HG03196 (cell line): ENCODE results near the gene TMCC1.
A peak's percentile ranks its signal among the peaks of the same experiment; 100 is the strongest.

Experiments
- ATAC-seq: cut with Tn5 transposase; IDR thresholded peaks from one replicate; pipeline ENCODE4 v1.9.1; 2021; ENCODE audit not compliant: unreplicated experiment

The TMCC1 gene

DNA sequence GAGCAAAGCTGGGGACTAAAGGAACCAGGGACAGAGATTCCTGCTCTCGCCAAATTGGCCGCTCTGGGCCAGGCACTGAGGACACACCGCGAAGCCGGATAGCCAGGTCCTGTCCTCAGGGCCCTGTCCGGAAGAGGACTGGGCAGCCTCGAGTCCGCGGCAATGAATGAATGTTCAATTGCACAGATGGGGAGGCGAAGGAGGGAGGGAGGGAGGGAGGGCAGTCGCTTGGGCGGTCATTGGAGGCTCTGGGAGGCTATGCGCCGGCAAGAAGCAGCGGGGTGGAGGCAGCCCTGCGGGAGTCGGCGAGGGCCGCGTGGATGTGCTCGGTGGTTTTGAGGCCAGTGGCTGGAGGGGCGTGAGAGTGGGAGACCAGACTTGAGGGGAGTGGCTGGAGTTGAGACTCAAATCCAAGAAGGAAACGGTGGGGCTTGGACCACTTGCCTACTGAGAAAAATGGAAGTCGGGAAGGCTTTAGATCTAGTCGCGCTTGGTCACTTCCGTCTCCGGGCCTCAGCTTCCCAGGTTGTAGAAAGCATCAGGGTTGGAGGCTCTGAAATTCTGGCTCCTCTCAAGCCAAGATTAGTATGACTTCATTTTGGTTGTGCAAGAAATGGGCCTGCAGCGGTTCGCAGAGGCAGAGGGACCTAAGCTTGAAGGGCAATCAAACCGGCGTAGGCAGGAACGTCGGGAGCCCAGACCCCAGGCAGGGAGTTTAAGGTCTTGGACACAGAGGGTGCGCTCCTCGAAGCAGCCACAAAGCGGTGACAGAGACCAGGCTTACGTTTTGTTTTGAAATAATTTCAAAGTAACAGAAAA lies 266.0 kb downstream of the TMCC1 start:
- peak; percentile 38 for ATAC-seq

- peak; percentile 94 for ATAC-seq
Measured at GRCh38 chr3:129626744-129627349, 266.7 kb downstream of the TMCC1 start.

DNA sequence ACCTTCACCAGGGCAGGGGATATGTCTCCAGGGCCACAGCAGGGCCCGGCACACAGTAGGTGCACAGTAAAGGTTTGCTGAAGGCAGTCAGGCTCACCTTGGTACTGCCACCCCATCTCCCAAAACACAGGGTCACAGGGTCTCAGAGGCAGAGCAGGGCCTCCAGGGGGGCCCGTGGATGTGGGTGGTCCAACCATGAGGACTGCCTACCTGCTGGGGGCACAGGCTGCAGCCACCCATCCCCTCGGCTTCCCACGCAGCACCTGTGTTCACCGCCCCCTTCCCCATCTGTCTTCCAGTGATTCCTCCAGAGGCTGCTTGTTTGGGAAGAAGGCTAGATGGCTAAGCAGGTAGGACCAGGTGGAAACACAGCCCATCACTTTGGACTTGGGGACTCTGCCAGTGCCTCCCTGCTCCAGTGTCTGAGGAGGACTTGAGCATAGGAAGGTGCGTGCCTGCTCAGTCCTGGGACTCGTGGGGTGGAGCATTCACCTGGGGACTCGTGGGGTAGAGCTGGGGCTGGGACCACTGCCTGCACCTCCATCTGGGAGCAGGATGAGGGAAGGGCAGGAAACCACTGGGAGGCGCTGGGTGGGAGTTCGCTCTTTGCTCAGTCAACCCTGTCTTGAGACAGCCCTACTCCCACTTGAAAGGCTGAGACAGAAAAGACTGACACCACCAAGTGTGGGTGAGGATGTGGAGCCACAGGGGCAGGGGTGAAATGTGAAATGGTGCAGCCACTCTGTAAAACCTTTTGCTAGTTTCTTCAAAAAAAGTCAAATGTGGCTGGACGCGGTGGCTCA lies 268.2 kb downstream of the TMCC1 start:
- ATAC-seq, result no peak

GRCh38 chr3:129624347-129625071 lies 269.0 kb downstream of the TMCC1 start:
- no peak for ATAC-seq

DNA sequence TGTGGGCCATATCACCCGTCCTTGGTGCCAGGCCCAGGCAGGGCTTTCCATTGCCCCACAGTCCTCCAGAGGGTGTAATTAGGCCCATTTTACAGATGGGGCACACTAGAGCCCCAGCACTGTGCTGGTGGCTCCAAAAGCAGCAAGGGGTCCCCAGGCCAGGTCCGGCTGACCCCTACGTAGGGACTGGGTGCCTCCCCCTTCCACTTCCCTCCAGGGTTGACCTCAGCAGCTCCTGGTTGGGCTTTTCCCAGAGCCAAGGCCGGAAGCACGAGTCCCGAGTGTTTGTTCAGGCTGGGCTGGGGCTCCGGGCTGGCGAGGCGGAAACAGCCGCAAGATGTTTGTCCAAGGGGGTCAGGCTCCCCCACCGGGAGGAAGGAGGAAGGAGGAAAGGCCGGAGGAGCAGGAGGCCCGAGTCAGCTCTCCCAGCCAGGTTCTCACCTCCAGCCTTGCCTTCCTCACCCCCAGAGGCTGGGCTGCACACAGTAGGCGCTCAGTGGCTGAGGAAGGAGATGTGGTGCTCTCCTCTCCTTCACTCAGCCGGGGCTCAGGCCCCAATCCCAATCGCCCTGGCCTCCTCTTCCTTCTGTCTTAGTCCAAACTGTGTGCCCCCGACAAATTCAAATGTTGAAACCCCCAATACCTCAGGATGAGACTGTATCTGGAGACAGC lies 269.9 kb downstream of the TMCC1 start:
- no peak for ATAC-seq

- ATAC-seq, result no peak
Measured at GRCh38 chr3:129622933-129623332, 270.6 kb downstream of the TMCC1 start.

DNA sequence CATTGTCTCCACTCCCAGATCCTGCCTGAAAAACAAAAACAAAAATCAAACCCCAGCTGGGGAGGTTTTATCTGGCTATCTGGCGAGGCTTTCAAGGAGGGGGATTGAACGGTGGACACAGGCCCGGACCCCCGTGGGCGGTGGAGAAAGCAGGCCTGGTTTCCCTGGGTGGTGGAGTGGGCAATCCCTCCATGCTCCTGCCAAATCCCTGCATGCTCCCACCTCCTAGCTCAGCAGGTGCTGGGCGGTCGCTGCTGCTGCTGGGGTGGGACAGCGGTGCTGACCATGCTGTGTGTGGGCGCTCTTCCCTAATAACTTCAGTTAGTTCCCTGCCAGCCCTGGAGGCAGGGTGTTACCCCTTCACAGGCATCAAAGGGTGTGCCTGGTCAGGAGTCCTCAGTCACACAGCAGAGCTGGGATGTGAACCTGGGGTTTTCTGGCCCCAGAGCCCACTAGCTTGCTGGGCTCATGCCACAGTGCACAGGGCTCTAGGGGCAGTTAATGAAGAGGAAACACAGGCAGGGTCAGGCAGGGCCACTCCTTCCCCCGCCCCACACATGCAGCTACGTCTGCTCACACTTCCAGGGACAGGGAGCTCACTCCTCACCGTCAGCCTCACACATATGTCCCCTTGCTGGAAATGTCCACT lies 271.2 kb downstream of the TMCC1 start:
- ATAC-seq, result no peak

GRCh38 chr3:129621626-129622225 lies 271.8 kb downstream of the TMCC1 start:
- no peak for ATAC-seq

GRCh38 chr3:129620828-129621559 lies 272.5 kb downstream of the TMCC1 start:
- ATAC-seq, result no peak

DNA sequence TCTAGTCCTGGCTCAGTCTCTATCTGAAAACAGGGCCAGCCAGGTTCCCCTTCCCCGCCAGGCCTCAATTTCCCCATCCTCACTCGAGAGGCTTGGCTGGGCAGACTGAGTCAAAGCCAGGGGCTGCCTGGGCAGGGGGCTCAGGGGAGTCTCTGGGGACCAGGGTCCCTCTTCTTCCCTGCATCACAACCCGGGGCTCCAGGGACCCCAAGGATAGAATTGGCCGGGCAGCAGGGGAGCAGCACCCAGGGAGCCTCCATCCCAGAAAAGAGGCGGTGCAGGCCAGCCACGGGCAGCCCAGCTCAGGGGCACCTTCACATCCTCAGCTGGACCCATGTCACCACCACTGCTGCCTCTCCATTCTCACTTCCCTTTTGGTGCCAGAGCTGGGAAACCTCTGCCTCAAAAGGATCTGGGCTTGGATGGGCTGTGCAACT lies 273.8 kb downstream of the TMCC1 start:
- no peak for ATAC-seq

GRCh38 chr3:129618901-129619671 lies 274.4 kb downstream of the TMCC1 start:
- no peak for ATAC-seq

DNA sequence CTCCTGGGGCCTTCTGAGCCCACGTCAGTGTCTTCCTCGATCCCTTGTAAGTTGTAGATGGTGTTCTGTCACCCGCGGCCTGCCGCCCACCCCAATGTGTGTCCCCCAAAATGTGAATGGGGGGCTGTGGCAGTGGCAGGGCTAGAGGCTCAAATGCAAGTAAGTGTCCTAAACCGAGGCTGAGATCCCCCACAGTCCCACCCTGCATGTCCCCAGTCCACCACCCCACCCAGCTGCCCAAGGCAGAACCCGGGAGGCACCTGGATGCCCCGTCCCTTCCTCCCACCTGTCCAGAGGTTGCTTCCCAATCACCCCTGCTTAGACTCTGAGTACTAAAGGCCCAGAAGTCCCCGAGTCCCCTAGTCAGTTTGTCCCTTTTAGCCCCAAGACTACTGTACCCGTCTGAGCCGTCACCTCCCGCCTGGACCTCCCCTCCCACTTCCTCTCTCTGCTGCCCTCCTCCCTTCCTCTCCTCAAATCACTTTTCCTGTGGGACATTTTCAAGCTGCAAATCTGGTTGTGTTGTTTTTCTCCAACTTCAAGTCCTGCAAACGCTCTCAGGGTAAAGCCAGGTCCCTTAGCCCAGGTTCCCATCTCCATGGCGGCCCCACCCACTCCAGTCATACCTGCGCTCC lies 275.2 kb downstream of the TMCC1 start:
- ATAC-seq, result no peak

DNA sequence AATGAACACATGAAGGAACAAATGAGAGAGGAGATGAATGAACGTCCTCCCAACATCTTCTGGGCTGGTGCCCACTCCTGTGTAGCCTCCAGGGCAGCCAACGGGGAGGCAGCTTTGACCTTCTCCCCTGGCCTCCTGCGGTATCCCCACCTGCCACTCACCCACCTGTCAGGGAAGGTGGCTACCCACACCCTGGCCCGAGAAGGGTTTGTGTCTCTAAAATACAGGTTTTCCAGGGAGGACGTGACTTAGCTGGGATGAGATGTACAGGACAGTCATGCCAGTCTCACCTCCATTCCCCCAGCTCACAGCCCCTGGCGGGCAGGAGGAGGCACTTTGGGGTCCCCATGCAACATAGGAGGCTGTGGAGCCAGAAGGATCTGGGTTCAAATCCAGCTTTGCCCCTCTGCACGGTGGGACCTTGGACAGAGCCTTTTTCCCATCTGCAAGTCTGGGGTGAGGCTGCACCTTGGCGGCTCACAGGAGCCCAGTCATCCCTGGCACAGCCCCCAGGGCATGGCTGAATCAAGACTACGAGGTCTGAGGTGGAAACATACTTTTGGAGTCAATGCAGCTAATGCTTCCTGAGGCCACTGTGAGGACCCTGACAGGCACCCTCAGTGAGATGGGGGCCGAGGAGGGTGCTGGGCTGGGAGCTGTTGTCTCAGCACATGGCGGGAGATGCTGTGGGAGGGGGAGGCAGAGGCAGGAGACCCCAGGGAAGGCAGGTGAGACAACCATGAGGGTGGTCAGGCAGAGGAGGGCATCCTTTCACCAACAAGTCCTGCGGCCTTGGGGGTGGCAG lies 275.9 kb downstream of the TMCC1 start:
- no peak for ATAC-seq

DNA sequence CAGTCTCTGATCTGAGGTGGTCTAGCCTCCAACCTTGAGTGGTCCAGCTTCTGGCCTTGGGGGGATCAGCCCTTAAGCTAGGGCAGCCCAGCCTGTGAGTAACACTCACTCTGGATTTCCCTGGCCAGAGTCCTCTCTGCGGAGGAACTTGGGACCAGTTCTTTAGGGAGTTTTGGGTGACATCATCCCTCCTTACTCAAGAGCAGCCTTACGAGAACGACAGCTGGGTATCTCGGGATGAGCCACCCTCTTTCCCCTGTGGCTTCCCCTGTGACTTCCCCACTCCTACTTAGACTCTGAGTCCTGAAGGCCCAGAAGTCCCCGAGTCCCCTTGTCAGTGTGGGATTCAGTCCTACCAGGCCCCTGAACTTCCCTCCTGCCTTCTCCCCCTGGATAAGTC lies 276.8 kb downstream of the TMCC1 start:
- no peak for ATAC-seq

DNA sequence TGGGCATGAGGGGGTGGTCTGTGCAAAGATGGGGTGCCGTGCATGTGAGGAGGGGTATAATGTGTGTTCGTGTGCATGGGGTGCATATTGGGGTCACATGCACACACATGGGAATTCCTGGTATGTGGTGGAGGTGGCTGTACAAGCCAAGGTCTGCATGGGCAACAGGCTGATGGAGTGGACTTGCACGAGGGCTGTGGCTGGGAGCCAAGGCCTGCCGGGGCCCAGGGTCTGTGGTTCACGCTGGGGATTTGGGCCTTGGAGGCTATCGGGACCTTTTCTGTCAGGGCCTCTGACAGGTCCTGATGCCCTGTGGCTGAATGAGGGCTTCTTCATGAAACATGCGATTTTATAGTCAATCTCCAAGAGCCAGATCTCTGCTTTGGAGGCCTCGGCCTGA lies 277.2 kb downstream of the TMCC1 start:
- ATAC-seq, result no peak

DNA sequence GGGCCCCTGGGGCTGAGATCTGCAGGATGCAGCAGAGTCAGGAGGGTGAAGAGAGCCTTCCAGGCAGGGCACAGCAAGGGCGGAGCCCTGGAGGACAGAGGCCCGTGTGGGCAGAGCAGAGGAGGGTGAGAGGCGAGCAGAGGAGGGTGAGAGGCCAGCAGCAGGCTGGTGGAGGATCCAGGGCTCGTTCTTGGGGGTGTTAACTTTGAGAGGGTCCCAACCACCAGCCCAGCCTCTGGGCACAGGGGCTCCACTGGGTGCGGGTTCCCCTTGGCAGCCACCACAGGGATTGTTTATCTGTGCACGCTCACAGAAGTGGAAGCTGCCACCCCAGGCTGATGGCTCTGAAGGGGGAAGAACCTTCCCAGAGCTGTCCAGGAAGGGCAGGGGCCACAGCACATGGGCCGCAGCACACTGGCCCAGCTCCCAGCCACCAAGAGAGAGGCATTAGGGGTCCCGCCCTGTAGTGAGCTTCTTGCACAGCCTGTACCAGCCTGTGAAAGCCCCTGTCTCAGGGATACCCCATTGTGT lies 277.7 kb downstream of the TMCC1 start:
- no peak for ATAC-seq

DNA sequence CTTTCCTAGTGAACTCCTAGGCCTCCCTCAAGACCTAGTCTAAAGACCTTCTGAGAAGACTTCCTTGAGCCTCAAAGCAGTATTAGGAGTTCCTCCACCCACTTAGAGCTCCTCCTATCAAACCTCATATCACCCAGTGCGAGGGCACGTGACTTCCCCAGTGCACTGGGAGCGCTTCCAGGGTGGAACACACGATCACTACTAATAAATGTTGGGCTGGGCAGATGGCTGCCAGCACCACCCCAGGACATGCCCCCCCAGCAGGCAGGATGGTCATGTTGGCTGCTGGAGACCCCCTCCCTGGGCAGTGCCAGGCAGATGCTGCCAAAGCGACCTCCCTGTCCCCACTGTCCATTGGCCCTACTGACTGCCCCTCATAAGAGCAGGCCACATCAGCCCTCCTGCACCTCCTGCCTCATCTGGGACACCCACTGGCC lies 278.6 kb downstream of the TMCC1 start:
- no peak for ATAC-seq
